GM19238 (cell line): Measurements from ENCODE around the gene AIG1.

ENCODE experiments used
- DNase-seq: peaks from one replicate; pipeline ENCODE4 v3.0.0; 2011; ENCODE audit warnings: low spot score; ENCODE audit not compliant: insufficient read length

The AIG1 gene

GRCh38 chr6:143093290-143093689 is 32.6 kb downstream of the AIG1 start:
- no peak for DNase-seq

GRCh38 chr6:143096403-143096802 is 35.7 kb downstream of the AIG1 start:
- DNase-seq = no peak

- DNase-seq = no peak
These were observed 36.6 kb downstream of the AIG1 start for GRCh38 chr6:143097224-143097795.

GRCh38 chr6:143098054-143098671 is 37.5 kb downstream of the AIG1 start:
- no peak for DNase-seq

- DNase-seq = no peak
These were observed 39.0 kb downstream of the AIG1 start for GRCh38 chr6:143099647-143100046.

- DNase-seq = no peak
These were observed 39.7 kb downstream of the AIG1 start for GRCh38 chr6:143100429-143100828.

- no peak for DNase-seq
These were observed 43.2 kb downstream of the AIG1 start for GRCh38 chr6:143103916-143104315.

- DNase-seq = no peak
These were observed 46.8 kb downstream of the AIG1 start for GRCh38 chr6:143107440-143107839.

- no peak for DNase-seq
These were observed 47.4 kb downstream of the AIG1 start for GRCh38 chr6:143107911-143108761.

GRCh38 chr6:143109196-143109595 is 48.5 kb downstream of the AIG1 start:
- DNase-seq = no peak

GRCh38 chr6:143110572-143110971 is 49.9 kb downstream of the AIG1 start:
- no peak for DNase-seq

GRCh38 chr6:143110996-143111395 is 50.3 kb downstream of the AIG1 start:
- DNase-seq = no peak

GRCh38 chr6:143111443-143111842 is 50.8 kb downstream of the AIG1 start:
- DNase-seq = no peak

- DNase-seq = no peak
These were observed 51.5 kb downstream of the AIG1 start for GRCh38 chr6:143112084-143112768.

GRCh38 chr6:143112837-143113236 is 52.1 kb downstream of the AIG1 start:
- no peak for DNase-seq

GRCh38 chr6:143115728-143116127 is 55.0 kb downstream of the AIG1 start:
- no peak for DNase-seq

GRCh38 chr6:143117108-143117507 is 56.4 kb downstream of the AIG1 start:
- DNase-seq = no peak

GRCh38 chr6:143119260-143119659 is 58.6 kb downstream of the AIG1 start:
- DNase-seq = no peak

- DNase-seq = no peak
These were observed 62.4 kb downstream of the AIG1 start for GRCh38 chr6:143123081-143123480.

- DNase-seq = no peak
These were observed 63.3 kb downstream of the AIG1 start for GRCh38 chr6:143123941-143124340.

GRCh38 chr6:143125455-143125854 is 64.8 kb downstream of the AIG1 start:
- no peak for DNase-seq
